ENCODE measurements around the gene CDH3.
A peak's percentile ranks its signal among the peaks of the same experiment; 100 is the strongest.

Gene CDH3

DNA sequence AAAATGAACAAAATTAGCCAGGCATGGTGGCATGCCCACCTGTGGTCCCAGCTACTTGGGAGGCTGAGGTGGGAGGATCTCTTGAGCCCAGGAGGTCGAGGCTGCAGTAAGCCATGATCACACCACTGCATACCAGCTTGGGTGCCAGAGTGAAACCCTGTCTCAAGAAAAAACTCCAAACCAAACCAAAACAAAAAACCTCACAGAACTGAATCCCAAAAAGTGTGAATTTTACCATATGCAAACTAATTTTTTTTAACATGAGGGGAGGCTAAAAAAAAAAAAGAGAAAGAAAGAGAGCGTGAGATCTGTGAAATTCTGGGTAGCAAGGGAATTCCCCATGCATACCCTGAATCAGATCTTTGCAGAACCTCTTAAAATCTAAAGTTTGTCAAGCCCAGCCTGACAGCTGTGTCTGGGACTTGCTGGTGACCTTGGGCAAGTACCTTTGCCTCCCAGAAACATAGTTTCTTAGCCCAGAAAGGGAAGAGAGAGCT, 74.9 kb downstream of the CDH3 start:
- peak; percentile 48 for DNase-seq (ENCODE audit: low read depth)
- H3K4me3 ChIP-seq (ENCODE audit: low read depth, low read length), result no peak overlapping the region
- TF ChIP-seq, protein P1, sequence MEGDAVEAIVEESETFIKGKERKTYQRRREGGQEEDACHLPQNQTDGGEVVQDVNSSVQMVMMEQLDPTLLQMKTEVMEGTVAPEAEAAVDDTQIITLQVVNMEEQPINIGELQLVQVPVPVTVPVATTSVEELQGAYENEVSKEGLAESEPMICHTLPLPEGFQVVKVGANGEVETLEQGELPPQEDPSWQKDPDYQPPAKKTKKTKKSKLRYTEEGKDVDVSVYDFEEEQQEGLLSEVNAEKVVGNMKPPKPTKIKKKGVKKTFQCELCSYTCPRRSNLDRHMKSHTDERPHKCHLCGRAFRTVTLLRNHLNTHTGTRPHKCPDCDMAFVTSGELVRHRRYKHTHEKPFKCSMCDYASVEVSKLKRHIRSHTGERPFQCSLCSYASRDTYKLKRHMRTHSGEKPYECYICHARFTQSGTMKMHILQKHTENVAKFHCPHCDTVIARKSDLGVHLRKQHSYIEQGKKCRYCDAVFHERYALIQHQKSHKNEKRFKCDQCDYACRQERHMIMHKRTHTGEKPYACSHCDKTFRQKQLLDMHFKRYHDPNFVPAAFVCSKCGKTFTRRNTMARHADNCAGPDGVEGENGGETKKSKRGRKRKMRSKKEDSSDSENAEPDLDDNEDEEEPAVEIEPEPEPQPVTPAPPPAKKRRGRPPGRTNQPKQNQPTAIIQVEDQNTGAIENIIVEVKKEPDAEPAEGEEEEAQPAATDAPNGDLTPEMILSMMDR (IDR thresholded peaks at IDR 0.05; ENCODE audit: low read depth, low read length, missing control alignments), result no peak

DNA sequence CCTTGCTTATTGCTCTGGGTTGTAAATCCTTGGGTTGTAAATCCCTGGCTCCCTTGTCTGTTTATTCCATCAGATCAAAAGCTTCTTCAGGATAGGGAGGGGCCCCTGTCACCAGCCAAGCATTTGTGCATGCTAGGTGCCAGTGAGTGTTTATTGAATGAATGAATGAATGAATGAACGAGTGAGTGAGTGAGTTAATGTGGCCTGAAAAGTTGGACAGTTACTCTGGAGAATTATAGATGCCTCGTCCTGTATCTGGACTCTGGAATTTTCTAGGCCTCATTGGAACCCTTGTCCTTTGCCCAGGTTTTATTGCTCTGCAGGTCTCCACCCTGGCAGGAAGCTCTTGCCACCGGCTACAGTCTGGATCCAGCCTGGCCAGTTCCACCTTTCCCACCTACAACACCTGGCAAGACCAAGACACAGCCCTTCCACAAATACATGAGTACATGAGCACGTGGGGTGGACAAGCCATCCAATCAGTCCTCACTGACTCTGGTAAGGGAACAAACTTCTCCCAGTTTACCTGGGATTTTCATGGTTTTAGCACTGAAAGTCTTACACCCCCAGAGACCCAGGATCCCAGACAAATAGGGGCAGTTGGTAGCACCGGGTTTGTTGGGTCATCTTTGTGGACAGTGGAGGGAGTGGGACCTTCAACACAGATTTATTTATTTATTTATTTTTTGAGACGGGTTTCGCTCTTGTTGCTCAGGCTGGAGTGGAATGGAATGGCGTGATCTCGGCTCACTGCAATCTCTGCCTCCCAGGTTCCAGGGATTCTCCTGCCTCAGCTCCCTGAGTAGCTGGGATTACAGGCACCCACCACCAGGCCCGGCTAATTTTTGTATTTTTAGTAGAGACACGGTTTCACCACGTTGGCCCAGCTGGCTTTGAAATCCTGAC, 77.3 kb downstream of the CDH3 start:
- DNase-seq (ENCODE audit: low read depth), result no peak
- no peak overlapping the region for H3K4me3 ChIP-seq (ENCODE audit: low read depth, low read length)
- TF ChIP-seq, protein P1 (IDR thresholded peaks at IDR 0.05; ENCODE audit: low read depth, low read length, missing control alignments), result no peak

DNA sequence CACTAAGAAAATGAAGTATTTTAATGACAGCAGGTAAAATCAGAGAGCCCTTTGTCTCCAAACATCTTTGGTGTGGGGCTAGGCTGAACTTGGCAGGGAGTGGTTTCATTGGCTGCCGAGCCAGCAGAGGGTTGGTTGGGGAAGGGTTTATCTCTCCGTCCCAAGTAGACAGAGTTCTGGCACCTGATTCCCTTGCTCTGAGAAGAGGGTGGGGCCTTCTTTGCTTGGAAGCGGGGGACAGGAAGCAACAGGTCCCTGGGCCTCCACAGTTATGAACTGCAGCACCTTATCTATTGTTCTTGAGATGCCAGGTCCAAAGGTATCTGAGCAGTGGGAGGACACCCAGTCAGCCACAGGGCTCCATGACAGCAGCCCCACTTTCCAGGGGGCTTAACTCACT, 79.7 kb downstream of the CDH3 start:
- no peak for DNase-seq (ENCODE audit: low read depth)
- H3K4me3 ChIP-seq (ENCODE audit: low read depth, low read length), result no peak overlapping the region
- TF ChIP-seq, protein P1 (IDR thresholded peaks at IDR 0.05; ENCODE audit: low read depth, low read length, missing control alignments), result no peak

DNA sequence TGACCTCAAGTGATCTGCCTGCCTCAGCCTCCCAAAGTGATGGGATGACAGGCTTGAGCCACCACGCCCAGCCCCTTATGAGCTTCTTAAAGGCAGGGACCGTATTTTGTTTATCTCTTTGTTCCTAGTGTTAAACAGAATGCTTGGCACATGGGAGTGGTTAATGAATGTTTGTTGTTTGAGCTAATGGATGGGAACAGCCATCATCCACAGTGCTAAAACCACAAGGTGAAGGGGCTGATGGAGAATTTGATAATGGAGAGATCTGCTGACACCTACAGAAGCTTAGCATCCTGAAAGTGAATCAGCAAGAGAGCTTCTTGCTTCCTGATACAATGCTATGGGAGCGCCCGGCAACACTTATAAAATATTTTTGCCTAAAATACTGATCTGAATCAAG, 83.4 kb downstream of the CDH3 start:
- H3K4me3 ChIP-seq (ENCODE audit: low read depth, low read length), result no peak overlapping the region
- TF ChIP-seq, protein P1 (IDR thresholded peaks at IDR 0.05; ENCODE audit: low read depth, low read length, missing control alignments), result no peak
- DNase-seq (ENCODE audit: low read depth), result no peak

DNA sequence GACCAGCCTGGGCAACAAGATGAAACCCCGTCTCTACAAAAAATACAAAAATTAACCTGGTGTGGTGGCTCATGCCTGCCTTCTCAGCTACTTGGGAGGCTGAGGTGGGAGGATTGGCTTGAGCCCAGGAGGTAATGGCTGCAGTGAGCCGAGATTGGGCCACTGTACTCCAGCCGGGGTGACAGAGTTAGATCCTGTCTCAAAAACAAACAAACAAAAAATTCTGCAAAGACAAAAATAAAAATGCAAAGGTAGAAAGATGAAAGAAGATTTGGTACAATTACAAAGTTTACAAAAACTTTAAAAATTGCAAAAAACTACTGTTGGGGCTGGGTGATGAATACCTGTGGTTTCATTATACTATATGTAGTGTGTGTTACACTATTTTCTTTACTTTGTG, 86.5 kb downstream of the CDH3 start:
- TF ChIP-seq, protein P1 (IDR thresholded peaks at IDR 0.05; ENCODE audit: low read depth, low read length, missing control alignments), result no peak
- no peak overlapping the region for H3K4me3 ChIP-seq (ENCODE audit: low read depth, low read length)
- DNase-seq (ENCODE audit: low read depth), result no peak

DNA sequence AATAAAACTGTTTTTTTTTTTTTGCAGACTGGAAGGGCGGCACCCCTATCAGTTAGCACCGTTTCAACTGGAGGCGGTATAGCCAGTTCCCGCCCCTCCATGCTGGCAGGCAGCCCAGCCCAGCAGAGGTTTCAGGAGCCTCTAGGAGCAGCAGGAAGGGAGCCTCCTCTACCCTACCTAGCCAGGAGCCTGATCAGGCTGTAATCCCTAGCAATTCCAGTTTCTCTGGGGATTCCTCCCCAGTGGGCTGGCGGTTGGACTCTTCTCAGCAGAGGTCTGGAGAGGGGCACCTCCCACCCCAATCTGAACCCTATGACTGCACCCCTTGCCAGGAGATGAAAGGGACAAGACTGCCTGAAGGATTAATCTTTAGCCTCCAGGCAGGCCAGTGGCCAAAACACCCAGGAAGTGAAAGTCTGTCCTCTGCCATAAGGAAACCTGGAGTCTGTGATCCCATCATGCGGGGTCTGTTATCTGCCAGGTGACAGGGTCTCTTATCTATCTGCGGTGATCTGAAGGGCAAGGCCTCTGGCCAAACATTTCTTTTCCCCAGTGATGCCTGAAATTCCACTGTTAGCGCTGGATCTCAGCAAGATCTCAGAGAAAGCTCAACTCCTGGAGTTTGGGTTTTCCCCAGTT, 87.1 kb downstream of the CDH3 start:
- TF ChIP-seq, protein P1 (IDR thresholded peaks at IDR 0.05; ENCODE audit: low read depth, low read length, missing control alignments), result no peak
- H3K4me3 ChIP-seq (ENCODE audit: low read depth, low read length), result no peak overlapping the region
- DNase-seq (ENCODE audit: low read depth), result no peak

Data from GM12864 (cell line).